ENCODE results near the gene ZFP36L2.

- TF ChIP-seq SP7 (tag by site-specific recombination; IDR thresholded peaks at IDR 0.05): no peak
- TF ChIP-seq CTCF (tag by site-specific recombination; IDR thresholded peaks at IDR 0.05): no peak
- TF ChIP-seq ZFP41 (tag by site-specific recombination; IDR thresholded peaks at IDR 0.05; ENCODE audit: borderline replicate concordance): no peak
- TF ChIP-seq REST (tag by site-specific recombination; IDR thresholded peaks at IDR 0.05): no peak
- no peak for TF ChIP-seq ZNF398 (tag by site-specific recombination; IDR thresholded peaks at IDR 0.05)
- no peak for TF ChIP-seq ELK4 (IDR thresholded peaks at IDR 0.05; ENCODE audit: borderline replicate concordance, low read depth, low read length)
- TF ChIP-seq ZNF610 (tag by site-specific recombination; IDR thresholded peaks at IDR 0.05; ENCODE audit: borderline replicate concordance): no peak
- TF ChIP-seq ZNF624 (tag by site-specific recombination; IDR thresholded peaks at IDR 0.05): no peak
Measured at GRCh38 chr2:43270461-43270860, 44.1 kb upstream of the ZFP36L2 start.
